NCI-H446 (cell line): Measurements from ENCODE around the gene TMEM14A.
A peak's percentile ranks its signal among the peaks of the same experiment; 100 is the strongest.
"Not testable (repeated sequence)": the region's sequence is repeated elsewhere in the genome, so short reads cannot be mapped to it uniquely, and the experiment has no call there.

Experiments
- DNase-seq, 2 experiments: peaks; one replicate each; lab custom pipeline; 2025; lab: John Stamatoyannopoulos, UW

The TMEM14A gene

GRCh38 chr6:52697903-52698302 is 27.0 kb downstream of the TMEM14A start:
- no peak for DNase-seq

DNA sequence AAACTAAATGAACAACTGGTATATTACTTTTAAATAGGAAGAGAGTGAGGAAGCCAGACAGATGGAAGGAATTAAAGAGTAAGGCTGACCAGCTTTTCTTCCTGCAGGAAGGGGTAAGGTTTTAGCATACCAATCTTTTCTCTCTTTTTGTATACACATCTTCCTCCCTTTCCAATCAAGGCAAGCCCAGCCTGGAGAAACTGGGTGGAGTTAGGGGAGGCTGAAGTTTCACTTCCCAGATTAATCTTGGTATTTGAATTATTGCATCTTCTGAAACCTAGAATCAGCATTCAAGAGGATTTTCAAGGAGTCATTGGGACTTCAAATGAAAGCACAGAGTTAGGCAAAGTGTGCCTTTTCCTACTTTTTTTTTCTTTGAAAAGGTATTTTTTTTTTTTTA is 33.1 kb downstream of the TMEM14A start:
- DNase-seq = no peak

GRCh38 chr6:52704781-52705502 is 34.0 kb downstream of the TMEM14A start:
- DNase-seq = not testable (repeated sequence)

GRCh38 chr6:52706001-52706400 is 35.1 kb downstream of the TMEM14A start:
- DNase-seq = no peak

GRCh38 chr6:52707963-52708680 is 37.2 kb downstream of the TMEM14A start:
- DNase-seq = no peak

GRCh38 chr6:52712136-52712535 is 41.2 kb downstream of the TMEM14A start:
- DNase-seq = no peak

- not testable (repeated sequence) for DNase-seq
Measured at GRCh38 chr6:52714761-52715160, 43.8 kb downstream of the TMEM14A start.

DNA sequence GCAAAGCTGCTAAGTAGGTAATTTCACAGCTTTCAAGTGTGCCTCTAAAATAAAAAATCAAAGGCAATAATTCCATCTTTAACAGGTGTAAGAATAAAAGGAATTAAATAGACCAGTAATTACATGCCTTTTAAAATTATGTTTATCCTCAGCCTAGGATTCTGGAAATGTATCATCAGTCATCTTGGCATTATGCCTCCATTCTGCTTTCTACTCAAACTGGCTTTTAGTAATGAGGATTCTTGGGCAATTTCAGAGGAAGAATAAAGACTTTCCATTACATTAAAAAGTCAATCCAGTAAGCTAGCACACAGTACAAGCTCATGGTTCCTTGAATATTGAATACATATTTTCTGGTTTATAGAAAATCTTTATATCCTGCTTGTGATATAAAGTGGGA is 47.6 kb downstream of the TMEM14A start:
- DNase-seq = no peak

DNA sequence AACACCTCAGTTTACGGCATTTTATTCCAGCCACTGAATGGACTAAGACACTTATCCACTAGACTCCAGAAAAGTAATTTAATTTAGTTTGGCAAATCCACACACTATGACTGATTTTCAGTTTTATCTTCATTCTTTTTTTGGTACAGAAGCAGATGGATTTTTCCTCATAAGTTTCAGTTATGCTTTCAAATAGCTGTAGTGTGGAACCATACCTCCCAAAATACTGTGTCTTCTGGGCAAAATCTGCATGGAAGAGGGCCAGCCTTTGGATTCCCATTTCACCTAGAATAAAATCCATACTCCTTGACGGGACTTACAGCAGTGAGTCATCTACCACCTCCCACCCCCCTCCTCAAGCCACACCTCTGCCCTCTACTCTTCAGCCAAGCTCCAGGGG is 49.4 kb downstream of the TMEM14A start:
- no peak for DNase-seq

- DNase-seq = peak in 1 of 2 experiments; percentile 41
Measured at GRCh38 chr6:52724042-52724405, 53.1 kb downstream of the TMEM14A start.

GRCh38 chr6:52724406-52725121 is 53.7 kb downstream of the TMEM14A start:
- peak; percentile 35 to 74 for DNase-seq

- DNase-seq = peak; percentile 6 to 57
Measured at GRCh38 chr6:52725143-52725534, 54.2 kb downstream of the TMEM14A start.

GRCh38 chr6:52725535-52726192 is 54.8 kb downstream of the TMEM14A start:
- no peak for DNase-seq

DNA sequence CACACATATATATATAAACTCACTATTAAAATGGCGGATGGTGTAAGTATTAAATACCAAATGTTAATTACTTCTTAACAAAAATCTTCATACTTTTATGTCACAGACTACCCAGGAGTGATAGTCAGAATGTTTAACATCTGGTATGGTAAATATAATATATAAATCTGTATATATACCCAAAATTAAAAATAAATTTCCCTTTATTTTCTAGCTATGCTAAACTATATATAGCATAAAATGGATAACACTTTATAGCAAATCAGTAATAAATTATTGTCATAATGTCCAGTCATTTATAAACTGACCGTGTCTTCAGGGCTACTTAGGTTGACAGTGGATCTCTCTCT is 55.3 kb downstream of the TMEM14A start:
- no peak for DNase-seq

GRCh38 chr6:52726741-52727535 is 56.0 kb downstream of the TMEM14A start:
- DNase-seq = no peak

- DNase-seq = no peak
Measured at GRCh38 chr6:52727908-52728307, 57.0 kb downstream of the TMEM14A start.

GRCh38 chr6:52728394-52728793 is 57.5 kb downstream of the TMEM14A start:
- no peak for DNase-seq

DNA sequence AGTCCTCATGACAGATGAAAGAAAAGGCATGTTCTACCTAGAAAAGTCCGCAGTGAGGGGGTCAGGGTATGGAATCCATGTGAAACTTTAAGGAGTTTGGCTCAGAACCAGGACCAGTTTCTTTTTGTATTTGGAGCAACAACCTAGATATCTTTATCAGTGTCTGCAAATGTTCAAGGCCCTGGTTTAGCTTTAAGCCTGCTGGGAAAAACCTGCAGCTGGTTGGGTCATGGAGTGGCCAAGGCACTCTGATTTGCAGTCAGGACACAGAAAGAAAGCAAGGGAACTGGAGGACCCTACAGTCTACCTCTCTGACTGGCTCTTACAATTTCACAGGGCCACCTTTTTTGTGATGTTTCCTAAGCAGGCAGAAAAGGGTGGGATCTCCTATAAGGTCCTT is 58.7 kb downstream of the TMEM14A start:
- no peak for DNase-seq

DNA sequence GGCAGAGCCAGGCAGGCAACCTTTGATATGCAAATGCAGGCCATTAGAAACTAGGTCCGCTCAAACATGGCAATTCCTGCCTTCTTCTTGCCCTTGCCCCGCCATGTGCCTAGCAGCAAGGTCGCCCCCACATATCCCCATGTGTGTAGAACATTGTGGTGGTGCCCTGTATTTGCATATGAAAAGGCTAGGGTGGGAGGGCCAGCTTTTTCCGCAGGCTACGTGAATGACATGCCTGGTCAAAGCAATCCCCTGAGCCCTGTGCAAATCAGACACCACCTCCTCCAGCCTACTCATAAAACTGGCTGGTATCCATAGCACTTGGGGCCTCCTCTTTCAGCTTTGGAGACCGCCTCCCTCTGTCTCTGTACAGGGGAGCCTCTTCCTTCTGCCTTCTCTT is 60.8 kb downstream of the TMEM14A start:
- DNase-seq = no peak

- DNase-seq = no peak
Measured at GRCh38 chr6:52733172-52733571, 62.3 kb downstream of the TMEM14A start.

DNA sequence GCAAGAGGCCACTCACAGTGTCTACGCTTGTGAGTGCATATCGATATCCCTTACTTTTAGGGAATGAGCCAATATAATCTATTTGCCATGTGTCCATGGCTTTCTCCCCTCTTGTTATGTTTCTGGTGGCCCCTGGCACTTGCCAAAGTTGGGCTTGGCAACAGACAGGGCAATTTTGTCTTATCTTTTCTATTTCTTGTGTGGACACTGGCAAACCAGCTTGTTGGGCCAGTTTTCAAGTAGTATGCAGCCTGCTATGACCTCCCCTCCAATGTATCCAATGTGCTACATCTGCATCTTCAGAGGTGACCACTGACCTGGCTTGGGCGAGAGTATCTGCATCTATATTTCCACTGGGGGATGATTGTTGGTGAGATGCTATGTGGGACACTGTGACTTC is 63.2 kb downstream of the TMEM14A start:
- no peak for DNase-seq

GRCh38 chr6:52735071-52735470 is 64.2 kb downstream of the TMEM14A start:
- no peak for DNase-seq
